ENCODE data around the gene GPR21.

The GPR21 gene

GRCh38 chr9:123033352-123033751 is at the start of gene GPR21:
TSS of gene GPR21 (plus strand) at chr9:123033667. CDS start at chr9:123034567, 900 bp downstream.
- DNase-seq (ENCODE audit: low spot score), result no peak
- no peak for TF ChIP-seq CTCF (IDR thresholded peaks at IDR 0.05; ENCODE audit: borderline replicate concordance, control extremely low read depth, extremely low read depth, insufficient read depth, missing control alignments)
- in situ Hi-C loops (cut with MboI; ENCODE audit: low sequenced_read_pairs, unreplicated experiment), result no loop called here

GRCh38 chr9:122986010-122986409 is 47.5 kb upstream of the GPR21 start:
- no peak for TF ChIP-seq CTCF (IDR thresholded peaks at IDR 0.05; ENCODE audit: borderline replicate concordance, control extremely low read depth, extremely low read depth, insufficient read depth, missing control alignments)
- DNase-seq (ENCODE audit: low spot score), result no peak
- in situ Hi-C loops (cut with MboI; ENCODE audit: low sequenced_read_pairs, unreplicated experiment), result loop anchor here (25.0 kb wide), 1 partner anchor 524 kb away; no protein-coding TSS in a partner anchor

GRCh38 chr9:122988141-122988540 is 45.3 kb upstream of the GPR21 start:
- TF ChIP-seq CTCF (IDR thresholded peaks at IDR 0.05; ENCODE audit: borderline replicate concordance, control extremely low read depth, extremely low read depth, insufficient read depth, missing control alignments), result no peak
- in situ Hi-C loops (cut with MboI; ENCODE audit: low sequenced_read_pairs, unreplicated experiment), result loop anchor here (25.0 kb wide), 1 partner anchor 526 kb away; no protein-coding TSS in a partner anchor
- DNase-seq (ENCODE audit: low spot score), result no peak

- no peak for TF ChIP-seq CTCF (IDR thresholded peaks at IDR 0.05; ENCODE audit: borderline replicate concordance, control extremely low read depth, extremely low read depth, insufficient read depth, missing control alignments)
- peak; percentile 44 for DNase-seq (ENCODE audit: low spot score)
- in situ Hi-C loops (cut with MboI; ENCODE audit: low sequenced_read_pairs, unreplicated experiment), result loop anchor here (25.0 kb wide), 1 partner anchor 527 kb away; no protein-coding TSS in a partner anchor
Observed at GRCh38 chr9:122988920-122989621, 44.4 kb upstream of the GPR21 start.

- peak; percentile 57 for TF ChIP-seq CTCF (IDR thresholded peaks at IDR 0.05; ENCODE audit: borderline replicate concordance, control extremely low read depth, extremely low read depth, insufficient read depth, missing control alignments)
- DNase-seq (ENCODE audit: low spot score), result peak; percentile 51
- in situ Hi-C loops (cut with MboI; ENCODE audit: low sequenced_read_pairs, unreplicated experiment), result loop anchor here (25.0 kb wide), 1 partner anchor 529 kb away; no protein-coding TSS in a partner anchor
Observed at GRCh38 chr9:122991370-122991830, 42.1 kb upstream of the GPR21 start.

- in situ Hi-C loops (cut with MboI; ENCODE audit: low sequenced_read_pairs, unreplicated experiment), result loop anchor here (25.0 kb wide), 1 partner anchor 534 kb away; no protein-coding TSS in a partner anchor
- no peak for TF ChIP-seq CTCF (IDR thresholded peaks at IDR 0.05; ENCODE audit: borderline replicate concordance, control extremely low read depth, extremely low read depth, insufficient read depth, missing control alignments)
- DNase-seq (ENCODE audit: low spot score), result no peak
Observed at GRCh38 chr9:122996586-122996985, 36.9 kb upstream of the GPR21 start.
